ENCODE measurements around the gene UBASH3B. TPM values are rescaled to one million over a fixed set of nuclear protein-coding genes. Genes with fewer than 3 reads are reported as not detected.

UBASH3B gene
- total and polyA plus RNA-seq, 2 experiments from 2014 or later: 5.1 to 11.1 TPM

DNA sequence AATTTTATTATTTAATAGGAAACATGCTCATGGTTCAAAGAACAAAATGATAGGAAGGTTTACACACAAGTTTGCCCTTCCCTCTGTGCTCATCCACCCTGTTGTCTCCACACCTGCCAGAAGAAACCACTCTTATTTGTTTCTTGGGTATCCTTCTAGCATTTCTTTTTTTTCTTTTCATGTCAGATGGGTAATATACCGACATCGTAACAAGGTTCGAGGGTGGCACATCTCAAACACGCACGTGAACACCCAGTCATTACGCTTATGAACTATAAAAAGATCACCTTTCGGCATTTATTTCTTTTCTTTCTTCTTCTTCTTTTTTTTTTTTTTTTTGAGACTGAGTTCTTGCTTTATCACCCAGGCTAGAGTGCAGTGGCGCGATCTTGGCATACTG is 70.5 kb downstream of the UBASH3B start:
- Histone ChIP-seq H3K79me2 (no peaks in the 10 kb centered on the region), H3K27ac (no peak overlapping the region), H3K4me3 (no peak overlapping the region), H3K27me3 (no peaks in the 10 kb centered on the region), H3K9me2 (replicated peaks; ENCODE audit: insufficient read depth) (no peaks in the 10 kb centered on the region), H2AFZ (no peak overlapping the region), H4K20me1 (ENCODE audit: insufficient read depth, poor library complexity, severe bottlenecking) (no peaks in the 10 kb centered on the region), H3K9me3 (ENCODE audit: low read depth) (no peaks in the 10 kb centered on the region), H3K36me3 (replicated peaks; ENCODE audit: insufficient read depth, low read depth) (no peaks in the 10 kb centered on the region), H3K4me1 (ENCODE audit: insufficient read depth) (no peaks in the 10 kb centered on the region), H3K4me2 (no peak overlapping the region)
- DNase-seq (ENCODE audit: low spot score): no peak
- WGBS (ENCODE audit: low lambda C conversion rate, missing lambda C conversion rate): 98% methylated on average over 9 of the region's 9 CpGs
- TF ChIP-seq, protein P1, sequence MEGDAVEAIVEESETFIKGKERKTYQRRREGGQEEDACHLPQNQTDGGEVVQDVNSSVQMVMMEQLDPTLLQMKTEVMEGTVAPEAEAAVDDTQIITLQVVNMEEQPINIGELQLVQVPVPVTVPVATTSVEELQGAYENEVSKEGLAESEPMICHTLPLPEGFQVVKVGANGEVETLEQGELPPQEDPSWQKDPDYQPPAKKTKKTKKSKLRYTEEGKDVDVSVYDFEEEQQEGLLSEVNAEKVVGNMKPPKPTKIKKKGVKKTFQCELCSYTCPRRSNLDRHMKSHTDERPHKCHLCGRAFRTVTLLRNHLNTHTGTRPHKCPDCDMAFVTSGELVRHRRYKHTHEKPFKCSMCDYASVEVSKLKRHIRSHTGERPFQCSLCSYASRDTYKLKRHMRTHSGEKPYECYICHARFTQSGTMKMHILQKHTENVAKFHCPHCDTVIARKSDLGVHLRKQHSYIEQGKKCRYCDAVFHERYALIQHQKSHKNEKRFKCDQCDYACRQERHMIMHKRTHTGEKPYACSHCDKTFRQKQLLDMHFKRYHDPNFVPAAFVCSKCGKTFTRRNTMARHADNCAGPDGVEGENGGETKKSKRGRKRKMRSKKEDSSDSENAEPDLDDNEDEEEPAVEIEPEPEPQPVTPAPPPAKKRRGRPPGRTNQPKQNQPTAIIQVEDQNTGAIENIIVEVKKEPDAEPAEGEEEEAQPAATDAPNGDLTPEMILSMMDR (IDR thresholded peaks at IDR 0.05; ENCODE audit: poor library complexity): no peak
- TF ChIP-seq EZH2phosphoT487 (IDR thresholded peaks at IDR 0.05; ENCODE audit: low read depth, severe bottlenecking, unreplicated experiment) (no peak), EZH2 (IDR thresholded peaks at IDR 0.05; ENCODE audit: borderline replicate concordance) (no peak)

DNA sequence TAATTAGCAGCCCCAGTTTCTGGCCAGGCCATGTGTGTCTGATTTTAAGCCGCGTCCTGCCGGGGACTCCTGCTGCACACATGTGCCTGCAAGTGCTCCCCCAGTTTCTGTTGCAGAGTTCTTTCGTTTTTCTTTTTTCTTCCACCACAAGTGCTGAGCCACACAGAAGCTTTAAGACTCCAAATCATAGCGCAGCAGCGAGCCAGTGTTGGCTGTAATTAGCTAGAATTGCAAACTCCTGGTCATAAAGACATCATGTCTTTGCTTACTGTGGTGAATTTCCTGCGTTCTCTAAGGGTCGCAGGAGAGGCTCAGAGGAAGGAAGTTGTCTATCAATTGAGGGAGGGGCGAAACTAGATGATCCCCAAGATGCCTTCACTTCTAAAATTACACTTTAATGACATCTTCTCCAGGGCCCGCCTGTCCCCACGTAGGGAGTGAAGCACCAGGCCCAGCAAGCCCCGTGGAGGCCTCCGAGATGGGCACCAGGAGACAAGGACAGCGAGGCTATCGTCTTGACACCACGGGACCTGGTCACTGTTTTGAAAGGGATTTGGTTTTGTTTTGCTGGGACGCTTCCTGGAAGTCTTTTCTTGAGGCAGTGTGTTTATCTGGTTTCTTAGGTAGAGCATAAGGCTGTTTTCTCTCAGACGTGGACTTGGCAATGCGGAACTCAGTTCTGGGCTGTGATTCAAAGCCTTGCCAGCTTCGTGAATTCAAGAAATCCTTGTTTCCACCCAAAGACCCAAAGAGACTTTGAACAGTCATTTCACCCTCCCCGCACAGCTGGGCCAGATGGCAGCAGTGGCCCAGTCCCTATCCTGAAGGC is 71.8 kb downstream of the UBASH3B start:
- Histone ChIP-seq H3K79me2 (no peaks in the 10 kb centered on the region), H2AFZ (peak overlapping the region; percentile 50), H3K9me2 (replicated peaks; ENCODE audit: insufficient read depth) (no peaks in the 10 kb centered on the region), H3K4me2 (peak overlapping the region; percentile 51), H3K27me3 (no peaks in the 10 kb centered on the region), H3K4me1 (ENCODE audit: insufficient read depth) (peaks cover 9% of the 10 kb centered on the region), H4K20me1 (ENCODE audit: insufficient read depth, poor library complexity, severe bottlenecking) (no peaks in the 10 kb centered on the region), H3K4me3 (no peak overlapping the region), H3K27ac (peak overlapping the region; percentile 33), H3K36me3 (replicated peaks; ENCODE audit: insufficient read depth, low read depth) (no peaks in the 10 kb centered on the region), H3K9me3 (ENCODE audit: low read depth) (no peaks in the 10 kb centered on the region)
- DNase-seq (ENCODE audit: low spot score): no peak
- TF ChIP-seq EZH2 (IDR thresholded peaks at IDR 0.05; ENCODE audit: borderline replicate concordance) (no peak), EZH2phosphoT487 (IDR thresholded peaks at IDR 0.05; ENCODE audit: low read depth, severe bottlenecking, unreplicated experiment) (no peak)
- TF ChIP-seq, protein P1 (IDR thresholded peaks at IDR 0.05; ENCODE audit: poor library complexity): no peak
- WGBS (ENCODE audit: low lambda C conversion rate, missing lambda C conversion rate): 65% methylated on average over 21 of the region's 21 CpGs

DNA sequence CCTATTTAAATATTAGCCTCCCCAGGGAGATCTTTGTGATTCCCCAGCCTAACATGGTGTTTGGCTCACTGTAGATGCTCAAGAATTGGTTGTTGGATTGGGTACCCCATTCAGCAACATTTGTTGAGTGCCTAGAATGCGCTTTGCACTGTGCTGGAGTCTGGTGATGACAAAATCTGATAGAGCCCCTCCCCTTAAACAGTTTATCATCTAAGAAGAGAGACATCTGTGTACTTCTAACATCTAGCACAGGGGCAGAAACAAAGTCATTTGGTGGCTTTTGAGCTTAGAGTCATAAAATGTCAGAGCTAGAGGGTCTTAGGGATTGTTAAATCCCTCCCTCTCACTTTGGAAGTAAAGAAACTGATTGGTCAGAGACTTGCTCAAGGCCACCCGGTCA is 73.0 kb downstream of the UBASH3B start:
- 86% methylated on average over 2 of the region's 2 CpGs for WGBS (ENCODE audit: low lambda C conversion rate, missing lambda C conversion rate)
- no peaks in the 10 kb centered on the region for H4K20me1 ChIP-seq (ENCODE audit: insufficient read depth, poor library complexity, severe bottlenecking)
- no peaks in the 10 kb centered on the region for H3K9me2 ChIP-seq (replicated peaks; ENCODE audit: insufficient read depth)
- H3K27ac ChIP-seq: no peak overlapping the region
- no peak overlapping the region for H3K4me3 ChIP-seq
- H3K36me3 ChIP-seq (replicated peaks; ENCODE audit: insufficient read depth, low read depth): no peaks in the 10 kb centered on the region
- H3K4me2 ChIP-seq: no peak overlapping the region
- H3K79me2 ChIP-seq: no peaks in the 10 kb centered on the region
- peaks cover 15% of the 10 kb centered on the region for H3K4me1 ChIP-seq (ENCODE audit: insufficient read depth)
- no peaks in the 10 kb centered on the region for H3K27me3 ChIP-seq
- no peak overlapping the region for H2AFZ ChIP-seq
- no peak for TF ChIP-seq EZH2 (IDR thresholded peaks at IDR 0.05; ENCODE audit: borderline replicate concordance)
- TF ChIP-seq EZH2phosphoT487 (IDR thresholded peaks at IDR 0.05; ENCODE audit: low read depth, severe bottlenecking, unreplicated experiment): no peak
- TF ChIP-seq, protein P1 (IDR thresholded peaks at IDR 0.05; ENCODE audit: poor library complexity): no peak
- DNase-seq (ENCODE audit: low spot score): no peak
- no peaks in the 10 kb centered on the region for H3K9me3 ChIP-seq (ENCODE audit: low read depth)
